ENCODE results near the gene NEK1. TPM values are rescaled to one million over a fixed set of nuclear protein-coding genes. Genes with fewer than 3 reads are reported as not detected.
"Not testable (repeated sequence)": the region's sequence is repeated elsewhere in the genome, so short reads cannot be mapped to it uniquely, and the experiment has no call there.

Gene NEK1
- total and polyA plus RNA-seq, 2 experiments from 2014 or later = 9.3 to 19.5 TPM

DNA sequence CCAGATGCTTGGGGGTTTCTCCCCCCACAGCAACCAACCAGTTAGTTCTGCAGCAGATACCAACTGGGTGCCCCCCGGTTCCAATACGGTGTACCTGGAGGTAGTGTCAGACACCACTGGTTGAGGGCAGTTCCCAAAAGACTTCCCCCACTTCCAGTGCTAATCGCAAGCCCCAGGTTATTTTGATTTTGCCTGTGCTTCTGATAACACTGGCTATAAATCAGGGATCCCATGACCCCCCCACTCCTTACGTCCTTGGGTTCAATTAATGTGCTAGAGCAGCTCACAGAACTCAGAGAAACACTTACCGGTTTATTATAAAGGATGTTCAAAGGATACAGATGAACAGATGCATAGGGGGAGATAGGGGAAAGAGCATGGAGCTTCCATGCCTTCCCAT, 13.5 kb upstream of the NEK1 start (continued):
- no peak for TF ChIP-seq NANOG (IDR thresholded peaks at IDR 0.05; ENCODE audit: borderline replicate concordance)
- TF ChIP-seq EZH2phosphoT487 (IDR thresholded peaks at IDR 0.05; ENCODE audit: unreplicated experiment) = no peak
- TF ChIP-seq STAT1 (IDR thresholded peaks at IDR 0.05; ENCODE audit: unreplicated experiment) = no peak
- TF ChIP-seq, protein P1, sequence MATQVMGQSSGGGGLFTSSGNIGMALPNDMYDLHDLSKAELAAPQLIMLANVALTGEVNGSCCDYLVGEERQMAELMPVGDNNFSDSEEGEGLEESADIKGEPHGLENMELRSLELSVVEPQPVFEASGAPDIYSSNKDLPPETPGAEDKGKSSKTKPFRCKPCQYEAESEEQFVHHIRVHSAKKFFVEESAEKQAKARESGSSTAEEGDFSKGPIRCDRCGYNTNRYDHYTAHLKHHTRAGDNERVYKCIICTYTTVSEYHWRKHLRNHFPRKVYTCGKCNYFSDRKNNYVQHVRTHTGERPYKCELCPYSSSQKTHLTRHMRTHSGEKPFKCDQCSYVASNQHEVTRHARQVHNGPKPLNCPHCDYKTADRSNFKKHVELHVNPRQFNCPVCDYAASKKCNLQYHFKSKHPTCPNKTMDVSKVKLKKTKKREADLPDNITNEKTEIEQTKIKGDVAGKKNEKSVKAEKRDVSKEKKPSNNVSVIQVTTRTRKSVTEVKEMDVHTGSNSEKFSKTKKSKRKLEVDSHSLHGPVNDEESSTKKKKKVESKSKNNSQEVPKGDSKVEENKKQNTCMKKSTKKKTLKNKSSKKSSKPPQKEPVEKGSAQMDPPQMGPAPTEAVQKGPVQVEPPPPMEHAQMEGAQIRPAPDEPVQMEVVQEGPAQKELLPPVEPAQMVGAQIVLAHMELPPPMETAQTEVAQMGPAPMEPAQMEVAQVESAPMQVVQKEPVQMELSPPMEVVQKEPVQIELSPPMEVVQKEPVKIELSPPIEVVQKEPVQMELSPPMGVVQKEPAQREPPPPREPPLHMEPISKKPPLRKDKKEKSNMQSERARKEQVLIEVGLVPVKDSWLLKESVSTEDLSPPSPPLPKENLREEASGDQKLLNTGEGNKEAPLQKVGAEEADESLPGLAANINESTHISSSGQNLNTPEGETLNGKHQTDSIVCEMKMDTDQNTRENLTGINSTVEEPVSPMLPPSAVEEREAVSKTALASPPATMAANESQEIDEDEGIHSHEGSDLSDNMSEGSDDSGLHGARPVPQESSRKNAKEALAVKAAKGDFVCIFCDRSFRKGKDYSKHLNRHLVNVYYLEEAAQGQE (IDR thresholded peaks at IDR 0.05; ENCODE audit: unreplicated experiment) = no peak
- no peak for TF ChIP-seq EZH2 (IDR thresholded peaks at IDR 0.05; ENCODE audit: low read depth, unreplicated experiment)
- TF ChIP-seq ZNF331 (CRISPR knock-in tag; IDR thresholded peaks at IDR 0.05; ENCODE audit: low read depth) = no peak
- no peak for TF ChIP-seq ZNF114 (CRISPR knock-in tag; IDR thresholded peaks at IDR 0.05)
- TF ChIP-seq, protein P2, sequence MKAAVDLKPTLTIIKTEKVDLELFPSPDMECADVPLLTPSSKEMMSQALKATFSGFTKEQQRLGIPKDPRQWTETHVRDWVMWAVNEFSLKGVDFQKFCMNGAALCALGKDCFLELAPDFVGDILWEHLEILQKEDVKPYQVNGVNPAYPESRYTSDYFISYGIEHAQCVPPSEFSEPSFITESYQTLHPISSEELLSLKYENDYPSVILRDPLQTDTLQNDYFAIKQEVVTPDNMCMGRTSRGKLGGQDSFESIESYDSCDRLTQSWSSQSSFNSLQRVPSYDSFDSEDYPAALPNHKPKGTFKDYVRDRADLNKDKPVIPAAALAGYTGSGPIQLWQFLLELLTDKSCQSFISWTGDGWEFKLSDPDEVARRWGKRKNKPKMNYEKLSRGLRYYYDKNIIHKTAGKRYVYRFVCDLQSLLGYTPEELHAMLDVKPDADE (IDR thresholded peaks at IDR 0.05) = no peak
- TF ChIP-seq, protein P3, sequence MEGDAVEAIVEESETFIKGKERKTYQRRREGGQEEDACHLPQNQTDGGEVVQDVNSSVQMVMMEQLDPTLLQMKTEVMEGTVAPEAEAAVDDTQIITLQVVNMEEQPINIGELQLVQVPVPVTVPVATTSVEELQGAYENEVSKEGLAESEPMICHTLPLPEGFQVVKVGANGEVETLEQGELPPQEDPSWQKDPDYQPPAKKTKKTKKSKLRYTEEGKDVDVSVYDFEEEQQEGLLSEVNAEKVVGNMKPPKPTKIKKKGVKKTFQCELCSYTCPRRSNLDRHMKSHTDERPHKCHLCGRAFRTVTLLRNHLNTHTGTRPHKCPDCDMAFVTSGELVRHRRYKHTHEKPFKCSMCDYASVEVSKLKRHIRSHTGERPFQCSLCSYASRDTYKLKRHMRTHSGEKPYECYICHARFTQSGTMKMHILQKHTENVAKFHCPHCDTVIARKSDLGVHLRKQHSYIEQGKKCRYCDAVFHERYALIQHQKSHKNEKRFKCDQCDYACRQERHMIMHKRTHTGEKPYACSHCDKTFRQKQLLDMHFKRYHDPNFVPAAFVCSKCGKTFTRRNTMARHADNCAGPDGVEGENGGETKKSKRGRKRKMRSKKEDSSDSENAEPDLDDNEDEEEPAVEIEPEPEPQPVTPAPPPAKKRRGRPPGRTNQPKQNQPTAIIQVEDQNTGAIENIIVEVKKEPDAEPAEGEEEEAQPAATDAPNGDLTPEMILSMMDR (conservative IDR thresholded peaks at IDR 0.05; ENCODE audit: low read depth in 2 of 2) = no peak
- TF ChIP-seq CREB1 (CRISPR knock-in tag; IDR thresholded peaks at IDR 0.05; ENCODE audit: low read depth) = no peak
- no peak for TF ChIP-seq JUNB (IDR thresholded peaks at IDR 0.05; ENCODE audit: unreplicated experiment)

DNA sequence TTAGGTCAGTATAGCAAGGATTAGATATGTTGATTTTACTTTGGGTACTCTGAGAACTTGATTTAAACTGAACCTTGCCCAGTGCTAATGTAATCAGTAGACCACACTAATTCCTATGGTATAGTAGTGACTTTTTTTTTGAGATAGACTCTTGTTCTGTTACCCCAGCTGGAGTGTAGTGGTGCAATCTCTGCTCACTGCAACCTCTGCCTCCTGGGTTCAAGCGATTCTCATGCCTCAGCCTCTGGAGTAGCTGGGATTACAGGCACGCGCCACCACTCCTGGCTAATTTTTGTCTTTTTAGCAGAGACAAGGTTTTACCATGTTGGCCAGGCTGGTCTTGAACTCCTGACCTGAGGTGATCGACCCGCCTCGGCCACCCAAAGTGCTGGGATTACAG, 11.6 kb upstream of the NEK1 start:
- H3K9me2 ChIP-seq (ENCODE audit: insufficient read depth); H3K27ac Mint-ChIP-seq; H3K27ac ChIP-seq (ENCODE audit: low read depth); H3K36me3 Mint-ChIP-seq (ENCODE audit: low read depth); H3K27me3 Mint-ChIP-seq (ENCODE audit: insufficient read depth, low read depth, poor library complexity); H3K4me3 Mint-ChIP-seq; H3F3A ChIP-seq (replicated peaks; ENCODE audit: low read depth); H2AFZ ChIP-seq; H3K9me3 Mint-ChIP-seq; H3K36me3 ChIP-seq (ENCODE audit: insufficient read depth); H3K4me2 ChIP-seq; ATAC-seq; H3K27me3 ChIP-seq (ENCODE audit: insufficient read depth); DNase-seq (ENCODE audit: low spot score); H3K4me3 ChIP-seq: not testable (repeated sequence)
- H4K20me1 ChIP-seq (replicated peaks; ENCODE audit: insufficient read depth) = peaks cover 17% of the 10 kb centered on the region; the same call in 1 of the 2 replicates
- peaks cover 84% of the 10 kb centered on the region for H3K79me2 ChIP-seq (replicated peaks; ENCODE audit: insufficient read depth)
- 0 out of 2 replicates have a peak, but pooled peaks cover 17% of the 10 kb centered on the region for H3K4me1 ChIP-seq (ENCODE audit: insufficient read depth)
- H3K4me1 Mint-ChIP-seq = peaks cover 14% of the 10 kb centered on the region
